GM19397 (cell line): ENCODE results near the gene CDC40.
A peak's percentile ranks its signal among the peaks of the same experiment; 100 is the strongest.
"Not testable (repeated sequence)": the region's sequence is repeated elsewhere in the genome, so short reads cannot be mapped to it uniquely, and the experiment has no call there.

Experiments
- ATAC-seq: cut with Tn5 transposase; IDR thresholded peaks from one replicate; pipeline ENCODE4 v1.9.1; 2021; ENCODE audit warnings: mild to moderate bottlenecking, moderate library complexity; ENCODE audit not compliant: unreplicated experiment

CDC40 gene

GRCh38 chr6:110198561-110198960 lies 18.3 kb downstream of the CDC40 start:
- ATAC-seq, result no peak

DNA sequence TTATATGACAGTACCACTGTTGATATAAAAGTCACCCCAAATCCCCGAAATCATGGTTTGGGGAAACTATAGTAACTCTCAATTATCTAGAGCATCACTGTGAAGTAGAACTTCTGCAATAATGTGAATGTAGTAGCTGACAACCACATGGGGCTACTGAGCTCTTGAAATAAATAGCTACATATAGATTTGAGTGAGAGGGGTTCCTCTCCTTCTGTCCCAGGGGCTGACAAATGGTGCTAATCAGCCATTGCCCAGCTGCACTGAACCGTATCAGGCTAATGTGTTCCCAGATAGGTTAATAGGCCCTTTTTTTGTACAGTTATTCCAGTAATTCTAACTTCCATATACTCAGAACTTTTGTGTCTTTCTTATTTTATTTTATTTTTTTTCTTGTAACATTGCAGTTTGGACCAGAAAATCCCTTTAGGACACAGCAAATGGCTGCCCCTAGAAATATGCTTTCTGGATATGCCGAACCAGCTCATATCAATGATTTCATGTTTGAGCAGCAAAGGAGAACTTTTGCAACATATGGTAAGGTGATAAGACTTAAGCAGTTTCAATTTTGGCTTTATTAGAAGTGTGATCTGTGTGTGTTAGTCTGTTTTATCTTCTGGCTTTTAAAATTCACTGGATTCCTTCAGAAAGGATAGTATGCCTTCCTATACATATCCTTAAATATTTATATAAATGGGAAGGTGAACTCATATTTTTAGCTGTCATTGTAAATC lies 21.1 kb downstream of the CDC40 start:
- no peak for ATAC-seq

DNA sequence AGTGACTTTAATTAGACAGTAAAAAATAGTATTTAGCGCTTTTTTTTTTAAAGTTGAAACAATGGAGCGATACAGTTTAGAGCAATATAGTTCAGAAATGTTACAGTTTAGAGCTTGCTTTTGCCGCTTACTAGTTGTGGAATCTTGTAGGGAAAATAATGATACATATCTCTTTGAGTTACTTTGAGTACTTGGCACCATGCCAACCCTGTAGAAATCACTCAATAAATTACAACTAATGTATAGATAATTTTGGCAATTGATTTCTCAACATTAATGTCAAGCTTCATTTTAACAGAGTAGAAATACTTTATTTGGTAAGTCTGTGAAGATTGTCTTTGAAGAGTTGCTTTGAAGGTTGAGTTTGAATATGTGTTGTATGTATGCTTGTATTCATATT lies 27.4 kb downstream of the CDC40 start:
- no peak for ATAC-seq

GRCh38 chr6:110211753-110212152 lies 31.5 kb downstream of the CDC40 start:
- ATAC-seq, result no peak

DNA sequence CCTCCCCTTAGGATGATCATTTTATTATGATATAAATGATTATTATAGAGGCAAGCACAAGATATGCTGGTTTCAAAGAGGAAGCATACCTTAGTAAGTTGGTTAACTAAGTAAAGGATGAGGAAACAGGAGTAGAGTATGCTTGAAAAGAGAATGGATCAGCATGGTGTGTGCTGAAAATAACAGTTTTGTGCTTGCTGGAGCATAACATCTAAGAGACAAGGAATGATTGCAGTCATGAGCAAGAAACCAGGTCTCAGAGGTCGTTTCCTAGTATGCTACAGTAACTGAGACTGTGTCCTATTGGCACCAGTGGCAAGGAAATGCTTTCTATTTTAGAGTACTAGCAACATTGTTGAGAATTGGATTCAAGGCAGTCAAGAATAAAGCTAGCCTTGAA lies 34.1 kb downstream of the CDC40 start:
- no peak for ATAC-seq

GRCh38 chr6:110216140-110216539 lies 35.9 kb downstream of the CDC40 start:
- no peak for ATAC-seq

GRCh38 chr6:110217266-110217665 lies 37.0 kb downstream of the CDC40 start:
- ATAC-seq, result no peak

GRCh38 chr6:110221738-110222137 lies 41.5 kb downstream of the CDC40 start:
- no peak for ATAC-seq

DNA sequence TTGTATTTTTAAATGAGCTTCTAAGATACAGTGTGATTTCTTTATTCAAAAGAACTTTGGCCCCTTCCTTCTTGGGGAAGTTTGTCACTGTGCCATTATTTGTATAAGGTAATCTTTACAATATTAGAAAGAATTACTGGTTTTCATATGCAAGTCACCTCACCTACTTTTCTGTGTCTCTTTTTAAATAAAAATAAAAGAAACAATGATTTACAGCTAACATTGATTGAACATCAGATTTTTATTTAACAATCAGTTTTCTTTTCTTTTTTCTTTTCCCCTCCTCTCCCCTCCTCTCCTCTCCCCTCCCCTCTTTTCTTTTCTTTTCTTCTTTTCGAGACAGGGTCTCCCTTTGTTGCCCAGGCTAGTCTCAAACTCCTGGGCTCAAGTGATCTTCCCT lies 46.0 kb downstream of the CDC40 start:
- no peak for ATAC-seq

- ATAC-seq, result no peak
These were observed 52.2 kb downstream of the CDC40 start for GRCh38 chr6:110232450-110232849.

GRCh38 chr6:110233770-110234374 lies 53.6 kb downstream of the CDC40 start:
- ATAC-seq, result peak; percentile 91

- ATAC-seq, result not testable (repeated sequence)
These were observed 55.8 kb downstream of the CDC40 start for GRCh38 chr6:110236007-110236406.

GRCh38 chr6:110239526-110240274 lies 59.5 kb downstream of the CDC40 start:
- no peak for ATAC-seq

- not testable (repeated sequence) for ATAC-seq
These were observed 64.4 kb downstream of the CDC40 start for GRCh38 chr6:110244621-110245020.

DNA sequence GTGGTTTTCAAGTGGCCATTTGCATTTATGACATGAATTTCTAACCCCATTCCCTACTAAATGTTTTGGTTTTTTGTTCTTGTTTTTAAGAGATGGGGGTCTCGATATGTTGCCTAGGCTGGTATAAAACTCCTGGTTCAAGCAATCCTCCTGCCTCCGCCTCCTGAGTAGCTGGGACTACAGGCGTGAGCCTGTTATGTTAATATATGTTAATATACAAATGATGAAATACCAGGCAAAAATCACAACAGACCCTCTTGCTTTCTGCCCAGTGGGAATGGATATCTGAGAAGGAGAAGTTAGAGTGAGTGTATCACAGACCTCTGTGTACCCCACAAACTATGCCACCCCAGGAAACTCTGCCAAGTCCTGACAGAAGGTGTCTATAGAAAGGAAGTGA lies 66.2 kb downstream of the CDC40 start:
- no peak for ATAC-seq

DNA sequence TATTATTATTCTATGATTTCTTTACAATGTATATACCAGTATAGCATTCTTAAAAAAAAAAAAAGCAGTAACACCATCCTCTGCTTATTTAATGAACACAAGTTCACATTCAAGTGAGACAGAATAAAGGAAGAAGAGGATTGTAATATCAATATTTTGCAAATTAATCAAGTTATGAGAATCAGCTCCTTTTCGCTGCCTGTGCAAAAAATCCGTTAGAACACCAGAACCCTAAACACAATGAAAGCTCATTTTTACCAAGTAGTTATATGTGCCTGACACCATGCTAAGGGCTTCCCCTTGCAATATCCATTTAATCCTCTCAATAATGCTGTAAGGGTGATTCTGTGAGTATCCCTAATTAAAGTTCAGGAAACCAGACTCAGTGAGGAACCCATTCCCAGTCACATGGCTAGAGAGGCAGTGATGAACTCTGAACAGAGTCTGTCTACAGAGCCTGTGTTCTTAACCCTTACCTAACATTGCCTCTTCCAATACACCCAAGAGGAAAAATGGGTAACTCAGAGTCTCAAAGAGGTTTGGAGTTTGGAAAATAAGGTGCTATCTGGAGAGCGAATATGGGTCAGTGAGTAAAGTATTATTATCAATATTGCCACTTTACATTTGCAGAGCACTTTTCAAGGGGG lies 66.8 kb downstream of the CDC40 start:
- no peak for ATAC-seq

DNA sequence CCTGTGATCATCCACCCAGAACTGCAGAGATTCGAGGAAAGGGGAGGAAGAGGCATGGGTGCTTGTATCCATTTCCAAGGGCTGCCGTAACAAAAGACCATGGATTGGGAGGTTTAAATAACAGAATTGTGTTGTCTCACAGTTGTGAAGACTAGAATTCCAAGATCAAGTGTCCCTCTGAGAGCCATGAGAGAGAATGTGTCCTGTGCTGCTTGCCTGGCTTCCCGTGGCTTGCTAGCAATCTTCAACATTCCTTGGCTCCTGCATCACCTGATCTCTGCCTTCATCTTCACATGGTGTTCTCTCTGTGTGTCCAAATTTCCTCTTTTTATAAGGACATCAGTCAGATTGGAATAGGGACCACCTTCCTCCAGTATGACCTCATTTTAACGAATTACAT lies 69.8 kb downstream of the CDC40 start:
- no peak for ATAC-seq

- no peak for ATAC-seq
These were observed 70.6 kb downstream of the CDC40 start for GRCh38 chr6:110250838-110251237.

GRCh38 chr6:110255211-110255750 lies 75.1 kb downstream of the CDC40 start:
- no peak for ATAC-seq

- no peak for ATAC-seq
These were observed 76.1 kb downstream of the CDC40 start for GRCh38 chr6:110256366-110256765.

DNA sequence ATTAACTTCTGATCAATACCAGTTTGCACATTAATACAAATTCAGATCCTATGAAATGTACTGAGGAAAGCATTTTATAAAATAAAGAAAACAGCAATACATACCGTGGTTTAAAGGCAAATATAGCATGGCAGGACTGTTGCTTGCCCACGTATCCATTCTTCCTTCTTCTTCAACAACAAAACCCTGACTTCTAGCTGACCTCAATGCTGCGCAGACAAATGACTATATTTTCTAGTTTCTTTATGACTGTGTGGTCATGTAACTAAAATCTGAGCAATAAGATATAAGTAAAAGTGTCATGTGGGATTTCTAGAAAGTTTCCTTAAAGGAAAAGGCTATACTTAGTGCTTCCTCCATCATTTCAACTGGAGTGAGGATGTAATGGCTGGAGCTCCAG lies 85.0 kb downstream of the CDC40 start:
- ATAC-seq, result no peak
